Caco-2 (cell line): ENCODE measurements around the gene PTPRN. TPM values are rescaled to one million over a fixed set of nuclear protein-coding genes. Genes with fewer than 3 reads are reported as not detected.
A peak's percentile ranks its signal among the peaks of the same experiment; 100 is the strongest.

ENCODE experiments used
- BruUV-seq: library from RNA; stranded (reverse); fragments of 400-500 nt; replicated peaks from 2 replicates; lab custom pipeline; 2021; lab: Mats Ljungman, UMichigan
- CTCF ChIA-PET: fragments of 300-600 bp; sonication (Branson Sonifier 250); formaldehyde crosslinking; loops from one replicate; lab custom pipeline; 2022; ENCODE audit warnings: antibody characterized with exemption; lab: Charles Lee
- POLR2A ChIA-PET: fragments of 300-600 bp; sonication (Branson Sonifier 250); formaldehyde crosslinking; loops from one replicate; lab custom pipeline; 2022; ENCODE audit warnings: antibody characterized with exemption; lab: Charles Lee
- DNase-seq, 2 experiments: peaks; one replicate each; pipeline versions ENCODE4 v3.0.0 to v3.0.0-alpha.2; 2020 to 2022
- H3K27me3 ChIP-seq: replicated peaks from 2 replicates; pipeline ENCODE4 v1.6.0; 2011; ENCODE audit warnings: low read length; ENCODE audit not compliant: control insufficient read depth, insufficient read depth
- H3K36me3 ChIP-seq: 2 replicates; pipeline ENCODE4 v1.5.1; 2011; ENCODE audit warnings: low read length; ENCODE audit not compliant: control insufficient read depth, insufficient read depth
- H3K4me1 ChIP-seq: fragments of 250-450 bp; sonication (Bioruptor Pico); 2 replicates; pipeline ENCODE4 v1.5.1; 2020; ENCODE audit warnings: mild to moderate bottlenecking
- H3K4me3 ChIP-seq: 2 replicates; pipeline ENCODE4 v1.5.1; 2011; ENCODE audit warnings: low read depth, mild to moderate bottlenecking, control low read depth, low read length
- H3K9me3 ChIP-seq: fragments of 250-450 bp; sonication (Bioruptor Pico); 2 replicates; pipeline ENCODE4 v1.5.1; 2020; ENCODE audit warnings: mild to moderate bottlenecking, moderate library complexity
- H3K27ac Mint-ChIP-seq: one replicate; pipeline ENCODE4 v1.8.0; 2022; ENCODE audit warnings: mixed read lengths; ENCODE audit not compliant: unreplicated experiment
- H3K27me3 Mint-ChIP-seq: one replicate; pipeline ENCODE4 v1.8.0; 2022; ENCODE audit warnings: mixed read lengths; ENCODE audit not compliant: insufficient read depth, unreplicated experiment
- H3K36me3 Mint-ChIP-seq: one replicate; pipeline ENCODE4 v1.8.0; 2022; ENCODE audit warnings: mild to moderate bottlenecking, mixed read lengths; ENCODE audit not compliant: insufficient read depth, unreplicated experiment
- H3K4me1 Mint-ChIP-seq: one replicate; pipeline ENCODE4 v1.8.0; 2022; ENCODE audit warnings: low read depth, mixed read lengths; ENCODE audit not compliant: unreplicated experiment
- H3K4me3 Mint-ChIP-seq: one replicate; pipeline ENCODE4 v1.8.0; 2022; ENCODE audit warnings: mild to moderate bottlenecking, moderate library complexity, mixed read lengths; ENCODE audit not compliant: unreplicated experiment
- H3K9me3 Mint-ChIP-seq: one replicate; pipeline ENCODE4 v1.8.0; 2022; ENCODE audit warnings: mixed read lengths; ENCODE audit not compliant: unreplicated experiment
- intact Hi-C: fragments of 100-400 bp; cut with micrococcal nuclease; formaldehyde crosslinking; loops from one replicate; pipeline ENCODE4 v1.10.0; 2022; ENCODE audit not compliant: unreplicated experiment
- total RNA-seq: library from RNA; stranded (reverse); gene quantifications from 2 replicates; pipeline ENCODE4 v1.2.3, GENCODE V29; 2022
- TF ChIP-seq, protein P1 (sequence below), 2 experiments: fragments of 200-600 bp in 1 of 2; IDR thresholded peaks; 1 replicate in 1 of 2; 2 replicates in 1 of 2; pipeline versions ENCODE4 v1.5.1 to v1.8.0; 2011 to 2022; ENCODE audit warnings: antibody characterized with exemption in 1 of 2, control low read depth in 1 of 2, inconsistent platforms in 1 of 2, low read depth in 1 of 2, low read length in 1 of 2, mild to moderate bottlenecking in 1 of 2, moderate library complexity in 1 of 2; ENCODE audit not compliant: insufficient read depth in 1 of 2, severe bottlenecking in 1 of 2, unreplicated experiment in 1 of 2

The PTPRN gene
- total RNA-seq, 1 experiment from 2014 or later = not detected

DNA sequence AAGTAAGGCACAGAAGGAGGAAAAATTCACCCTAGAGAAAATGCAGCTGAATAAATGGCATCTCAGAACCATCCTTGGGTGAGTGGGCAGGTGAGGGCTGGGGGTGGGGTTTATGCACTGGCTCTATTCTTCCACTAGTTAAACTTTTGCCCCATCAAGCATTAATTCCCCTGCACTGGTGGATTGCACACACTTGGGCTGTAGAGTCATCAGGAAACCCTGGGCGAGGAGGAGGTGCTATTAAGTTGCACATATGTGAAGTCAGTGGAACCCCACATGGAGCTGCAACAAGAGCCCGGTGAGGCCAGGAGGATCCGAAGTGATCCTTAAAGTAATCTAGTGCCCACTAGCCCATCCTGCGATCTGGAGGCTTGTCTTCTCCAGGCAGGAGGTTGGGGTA is 36.8 kb downstream of the PTPRN start:
- intact Hi-C loops = no loop called here
- H3K36me3 Mint-ChIP-seq = peaks cover 4% of the 10 kb centered on the region
- TF ChIP-seq, protein P1, sequence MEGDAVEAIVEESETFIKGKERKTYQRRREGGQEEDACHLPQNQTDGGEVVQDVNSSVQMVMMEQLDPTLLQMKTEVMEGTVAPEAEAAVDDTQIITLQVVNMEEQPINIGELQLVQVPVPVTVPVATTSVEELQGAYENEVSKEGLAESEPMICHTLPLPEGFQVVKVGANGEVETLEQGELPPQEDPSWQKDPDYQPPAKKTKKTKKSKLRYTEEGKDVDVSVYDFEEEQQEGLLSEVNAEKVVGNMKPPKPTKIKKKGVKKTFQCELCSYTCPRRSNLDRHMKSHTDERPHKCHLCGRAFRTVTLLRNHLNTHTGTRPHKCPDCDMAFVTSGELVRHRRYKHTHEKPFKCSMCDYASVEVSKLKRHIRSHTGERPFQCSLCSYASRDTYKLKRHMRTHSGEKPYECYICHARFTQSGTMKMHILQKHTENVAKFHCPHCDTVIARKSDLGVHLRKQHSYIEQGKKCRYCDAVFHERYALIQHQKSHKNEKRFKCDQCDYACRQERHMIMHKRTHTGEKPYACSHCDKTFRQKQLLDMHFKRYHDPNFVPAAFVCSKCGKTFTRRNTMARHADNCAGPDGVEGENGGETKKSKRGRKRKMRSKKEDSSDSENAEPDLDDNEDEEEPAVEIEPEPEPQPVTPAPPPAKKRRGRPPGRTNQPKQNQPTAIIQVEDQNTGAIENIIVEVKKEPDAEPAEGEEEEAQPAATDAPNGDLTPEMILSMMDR (IDR thresholded peaks at IDR 0.05; ENCODE audit: insufficient read depth in 1 of 2, low read depth in 1 of 2, low read length in 1 of 2, severe bottlenecking in 1 of 2, unreplicated experiment in 1 of 2) = no peak
- no peak overlapping the region for H3K4me3 Mint-ChIP-seq
- Histone ChIP-seq H3K36me3 (no peaks in the 10 kb centered on the region), H3K4me3 (no peak overlapping the region), H3K27me3 (no peaks in the 10 kb centered on the region), H3K9me3 (no peaks in the 10 kb centered on the region), H3K4me1 (peaks cover 23% of the 10 kb centered on the region)
- BruUV-seq = no TSS peak
- H3K27me3 Mint-ChIP-seq = no peaks in the 10 kb centered on the region
- ChIA-PET CTCF (interaction anchor here (1.1 kb wide), 1 partner anchor 293 kb away, joined by 3 read pairs; no protein-coding TSS in a partner anchor), POLR2A (no interaction called here)
- peaks cover 5% of the 10 kb centered on the region for H3K4me1 Mint-ChIP-seq
- no peak for DNase-seq
- no peak overlapping the region for H3K27ac Mint-ChIP-seq
- no peaks in the 10 kb centered on the region for H3K9me3 Mint-ChIP-seq

DNA sequence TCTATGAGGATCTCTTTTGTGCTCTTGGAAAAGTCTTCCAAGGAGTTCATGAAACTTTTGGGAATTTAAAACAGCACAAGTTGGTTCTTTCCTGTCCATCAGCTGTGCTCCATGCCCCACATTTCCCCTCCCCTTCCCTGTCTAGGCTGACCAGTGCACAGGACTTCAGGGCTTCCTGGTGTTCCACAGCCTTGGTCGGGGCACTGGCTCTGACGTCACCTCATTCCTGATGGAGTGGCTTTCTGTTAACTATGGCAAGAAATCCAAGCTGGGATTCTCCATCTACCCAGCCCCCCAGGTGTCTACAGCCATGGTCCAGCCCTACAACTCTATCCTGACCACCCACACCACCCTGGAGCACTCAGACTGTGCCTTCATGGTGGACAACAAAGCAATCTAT is 38.2 kb downstream of the PTPRN start:
- no peaks in the 10 kb centered on the region for H3K9me3 Mint-ChIP-seq
- BruUV-seq = no TSS peak
- intact Hi-C loops = no loop called here
- H3K4me3 ChIP-seq = no peak overlapping the region
- H3K27me3 Mint-ChIP-seq = no peaks in the 10 kb centered on the region
- TF ChIP-seq, protein P1 (IDR thresholded peaks at IDR 0.05; ENCODE audit: insufficient read depth in 1 of 2, low read depth in 1 of 2, low read length in 1 of 2, severe bottlenecking in 1 of 2, unreplicated experiment in 1 of 2) = no peak
- peaks cover 4% of the 10 kb centered on the region for H3K36me3 Mint-ChIP-seq
- no peaks in the 10 kb centered on the region for H3K27me3 ChIP-seq
- peaks cover 21% of the 10 kb centered on the region for H3K4me1 ChIP-seq
- peak overlapping the region; percentile 30 for H3K27ac Mint-ChIP-seq
- no peak for DNase-seq
- H3K9me3 ChIP-seq = no peaks in the 10 kb centered on the region
- POLR2A ChIA-PET = no interaction called here
- no peaks in the 10 kb centered on the region for H3K36me3 ChIP-seq
- H3K4me3 Mint-ChIP-seq = no peak overlapping the region
- CTCF ChIA-PET = interaction anchor here (0.6 kb wide), 1 partner anchor 280 kb away, joined by 7 read pairs; no protein-coding TSS in a partner anchor
- H3K4me1 Mint-ChIP-seq = peaks cover 5% of the 10 kb centered on the region

DNA sequence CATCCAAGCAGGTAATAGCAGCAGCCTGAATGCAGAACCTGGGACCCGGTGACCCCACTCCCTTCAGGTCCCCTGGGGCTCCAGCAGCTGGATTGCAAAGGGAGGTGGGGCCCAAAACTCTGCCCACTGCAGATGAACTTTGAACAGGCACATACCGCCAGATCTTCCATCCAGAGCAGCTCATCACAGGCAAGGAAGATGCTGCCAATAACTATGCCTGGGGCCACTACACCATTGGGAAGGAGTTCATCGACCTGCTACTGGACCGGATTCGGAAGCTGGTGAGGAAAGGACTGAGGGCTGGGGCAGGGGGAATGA is 39.2 kb downstream of the PTPRN start:
- intact Hi-C loops = no loop called here
- no peak overlapping the region for H3K27ac Mint-ChIP-seq

More for the DNA sequence above, 39.2 kb downstream of the PTPRN start:
- no peaks in the 10 kb centered on the region for H3K9me3 ChIP-seq
- ChIA-PET POLR2A (no interaction called here), CTCF (no interaction called here)
- no peak for DNase-seq
- peaks cover 5% of the 10 kb centered on the region for H3K4me1 Mint-ChIP-seq
- no peaks in the 10 kb centered on the region for H3K27me3 Mint-ChIP-seq
- no TSS peak for BruUV-seq
- no peaks in the 10 kb centered on the region for H3K9me3 Mint-ChIP-seq
- H3K4me3 ChIP-seq = no peak overlapping the region
- peaks cover 4% of the 10 kb centered on the region for H3K36me3 Mint-ChIP-seq
- peaks cover 20% of the 10 kb centered on the region for H3K4me1 ChIP-seq
- no peak overlapping the region for H3K4me3 Mint-ChIP-seq
- H3K27me3 ChIP-seq = no peaks in the 10 kb centered on the region
- H3K36me3 ChIP-seq = no peaks in the 10 kb centered on the region
- TF ChIP-seq, protein P1 (IDR thresholded peaks at IDR 0.05; ENCODE audit: insufficient read depth in 1 of 2, low read depth in 1 of 2, low read length in 1 of 2, severe bottlenecking in 1 of 2, unreplicated experiment in 1 of 2) = no peak
